Measurements from ENCODE around the gene AGRN. TPM values are rescaled to one million over a fixed set of nuclear protein-coding genes. Genes with fewer than 3 reads are reported as not detected.

AGRN gene
- total RNA-seq, 1 experiment from 2014 or later: 175 TPM

GRCh38 chr1:983798-984475 is 36.0 kb upstream of the AGRN start:
- no peaks in the 10 kb centered on the region for H4K20me1 ChIP-seq (ENCODE audit: control insufficient read depth, insufficient read depth, insufficient read length)
- peaks cover 88% of the 10 kb centered on the region for H3K27me3 Mint-ChIP-seq (ENCODE audit: low read depth)
- H3K4ac ChIP-seq (ENCODE audit: low read depth, low read length): no peak overlapping the region
- no peak overlapping the region for H4K8ac ChIP-seq (replicated peaks; ENCODE audit: insufficient read length, low read depth, low read length)
- no peak for DNase-seq
- H3K23ac ChIP-seq (ENCODE audit: insufficient read length, low read depth, low read length): no peak overlapping the region
- no peak overlapping the region for H2BK12ac ChIP-seq (ENCODE audit: insufficient read length, low read depth, low read length)
- no peak overlapping the region for H2BK120ac ChIP-seq (ENCODE audit: low read depth, low read length, poor library complexity, severe bottlenecking)
- no peak overlapping the region for H2BK20ac ChIP-seq (ENCODE audit: low read depth, low read length, poor library complexity, severe bottlenecking)
- peaks cover 2% of the 10 kb centered on the region; the same call in 1 of the 2 replicates for H3K27me3 ChIP-seq (ENCODE audit: insufficient read depth, low read length)
- H4K91ac ChIP-seq (ENCODE audit: insufficient read length, low read depth, low read length): no peak overlapping the region
- no peak overlapping the region for H3K4me2 ChIP-seq (ENCODE audit: insufficient read depth, insufficient read length, low read length)
- H3K4me1 ChIP-seq (ENCODE audit: insufficient read depth, low read length): no peaks in the 10 kb centered on the region
- no peak overlapping the region for H3K27ac Mint-ChIP-seq
- WGBS (ENCODE audit: extremely low coverage, insufficient read length, low lambda C conversion rate): no CpG with 5 or more reads among the region's 29 CpGs
- no peaks in the 10 kb centered on the region for H3K23me2 ChIP-seq (ENCODE audit: insufficient read length, low read depth, low read length, poor library complexity, severe bottlenecking)
- H3K14ac ChIP-seq (ENCODE audit: insufficient read depth, low read length): no peak overlapping the region
- no peaks in the 10 kb centered on the region for H3K4me1 Mint-ChIP-seq
- H2AFZ ChIP-seq (ENCODE audit: low read length): no peak overlapping the region
- H3K27ac ChIP-seq (ENCODE audit: insufficient read length, low read depth, low read length): no peak overlapping the region
- H3K56ac ChIP-seq (ENCODE audit: insufficient read length, low read depth, low read length): no peak overlapping the region
- no peak overlapping the region for H2AK5ac ChIP-seq (ENCODE audit: insufficient read length, low read length)
- H3K4me3 Mint-ChIP-seq: no peak overlapping the region
- no peak overlapping the region for H2BK5ac ChIP-seq (ENCODE audit: insufficient read length, low read length)
- H3K9me3 ChIP-seq (ENCODE audit: control insufficient read depth, low read depth, low read length): no peaks in the 10 kb centered on the region
- H3K18ac ChIP-seq (ENCODE audit: insufficient read length, low read depth, low read length): no peak overlapping the region
- H3T11ph ChIP-seq (ENCODE audit: low read length): no peak overlapping the region
- no peak overlapping the region for H3K9ac ChIP-seq (ENCODE audit: extremely low read depth, insufficient read length, low read length)
- H3K79me2 ChIP-seq (ENCODE audit: insufficient read depth, low read length): no peaks in the 10 kb centered on the region
- peak; percentile 96 for TF ChIP-seq CTCF (conservative IDR thresholded peaks at IDR 0.05)
- H3K79me1 ChIP-seq (ENCODE audit: insufficient read depth, low read depth, low read length, poor library complexity, severe bottlenecking): no peaks in the 10 kb centered on the region
- H3K36me3 Mint-ChIP-seq (ENCODE audit: insufficient read depth in 1 of 3, low read depth in 3 of 3): no peaks in the 10 kb centered on the region; a peak in 1 of 7 replicates
- H3K9me3 Mint-ChIP-seq: peaks cover 2 to 8% of the 10 kb centered on the region in 2 experiments; a peak in 4 of 5 replicates
- H4K5ac ChIP-seq (ENCODE audit: insufficient read length, low read depth, low read length): no peak overlapping the region
- no peak overlapping the region for H2BK15ac ChIP-seq (ENCODE audit: low read depth, low read length)

All from H9 (cell line).